ENCODE data around the gene OFD1. TPM values are rescaled to one million over a fixed set of nuclear protein-coding genes. Genes with fewer than 3 reads are reported as not detected.

The OFD1 gene
- total and polyA plus RNA-seq, 2 donors (not counting 3 experiments of a cell fraction or from before 2014, with no cell fraction given): 4.7 to 12.0 TPM

- DNase-seq (ENCODE audit: low read depth, low spot score) (no peak), FAIRE-seq (no peak)
- no peaks in the 10 kb centered on the region for H3K9me1 ChIP-seq (replicated peaks; ENCODE audit: control insufficient read depth, extremely low read depth, insufficient read depth, low read length)
- intact Hi-C loops (cut with micrococcal nuclease): no loop called here
- no peak overlapping the region for H3K4me3 ChIP-seq (replicated peaks in 1 of 3; ENCODE audit: insufficient read depth in 1 of 3, low read depth in 1 of 3, low read length in 3 of 3)
- CTCF ChIA-PET: interaction anchor here (1.2 kb wide), 1 partner anchor 10 kb away, joined by 3 read pairs; no protein-coding TSS in a partner anchor
- POLR2A ChIA-PET: no interaction called here
- H3K4me2 ChIP-seq (ENCODE audit: insufficient read depth, low read length): no peak overlapping the region
- no TSS peak for BruUV-seq (replicated peaks)
- no peaks in the 10 kb centered on the region for H3K27me3 ChIP-seq (ENCODE audit: control insufficient read depth in 2 of 2, insufficient read depth in 2 of 2, low read length in 2 of 2)
- H3K36me3 ChIP-seq (ENCODE audit: control insufficient read depth in 2 of 2, extremely low read depth in 1 of 2, insufficient read depth in 2 of 2, low read length in 2 of 2): no peaks in the 10 kb centered on the region
- H3K4me1 ChIP-seq (ENCODE audit: control insufficient read depth, extremely low read depth, insufficient read depth, low read length): peaks cover 4% of the 10 kb centered on the region
- no peak overlapping the region for H3K27ac ChIP-seq (ENCODE audit: insufficient read depth, low read depth, low read length)
- no peaks in the 10 kb centered on the region for H4K20me1 ChIP-seq (replicated peaks; ENCODE audit: control insufficient read depth, extremely low read depth, insufficient read depth, low read length)
- TF ChIP-seq EZH2 (IDR thresholded peaks at IDR 0.05; ENCODE audit: borderline replicate concordance, low read depth, low read length, severe bottlenecking): no peak
- TF ChIP-seq POLR2A (IDR thresholded peaks at IDR 0.05; ENCODE audit: low read depth, low read length): no peak
- no peak for TF ChIP-seq FOS (IDR thresholded peaks at IDR 0.05; ENCODE audit: borderline replicate concordance, insufficient read depth, low read length)
- no peak for TF ChIP-seq JUN (IDR thresholded peaks at IDR 0.05; ENCODE audit: borderline replicate concordance, insufficient read depth, insufficient read length, low read depth)
- no peak for TF ChIP-seq MAX (IDR thresholded peaks at IDR 0.05; ENCODE audit: insufficient read depth, insufficient read length)
- TF ChIP-seq CTCF (IDR thresholded peaks at IDR 0.05; ENCODE audit: extremely low read depth in 1 of 2, insufficient read depth in 1 of 2, low read depth in 1 of 2, low read length in 2 of 2): no peak
- TF ChIP-seq GATA2 (IDR thresholded peaks at IDR 0.05; ENCODE audit: insufficient read depth, insufficient read length, low read depth, low read length): no peak
- TF ChIP-seq MYC (IDR thresholded peaks at IDR 0.05; ENCODE audit: low read depth, low read length): no peak
- TF ChIP-seq POLR2AphosphoS5 (IDR thresholded peaks at IDR 0.05; ENCODE audit: insufficient read depth, low read depth, low read length): no peak
- no peaks in the 10 kb centered on the region for H3K9me3 ChIP-seq (replicated peaks; ENCODE audit: control insufficient read depth, insufficient read depth, low read length)
- dilution Hi-C loops (cut with MboI; ENCODE audit: extremely low pct_ligation_motif_present, low sequenced_read_pairs): no loop called here
- peaks cover 8% of the 10 kb centered on the region for H3K79me2 ChIP-seq (ENCODE audit: control insufficient read depth, insufficient read depth, low read length)
- no peak overlapping the region for H3K9ac ChIP-seq (replicated peaks; ENCODE audit: extremely low read depth, insufficient read depth, low read length)
- H2AFZ ChIP-seq (ENCODE audit: low read depth, low read length): no peak overlapping the region
Measured at GRCh38 chrX:13685126-13685763, 49.3 kb upstream of the OFD1 start.
